Esophagus muscularis mucosa (tissue), 2 donors: ENCODE measurements around the gene CNNM2.

Experiments used
- POLR2A ChIP-seq: fragments of 450-650 bp; IDR thresholded peaks from one replicate; pipeline ENCODE4 v1.6.1; 2017; ENCODE audit warnings: antibody characterized with exemption, moderate library complexity, mild to moderate bottlenecking, low read depth
- POLR2AphosphoS5 ChIP-seq, 2 donors: sonication (generic); formaldehyde crosslinking; IDR thresholded peaks; one replicate each; pipeline ENCODE4 v1.6.1; 2017; ENCODE audit warnings: antibody characterized with exemption in 2 of 2

DNA sequence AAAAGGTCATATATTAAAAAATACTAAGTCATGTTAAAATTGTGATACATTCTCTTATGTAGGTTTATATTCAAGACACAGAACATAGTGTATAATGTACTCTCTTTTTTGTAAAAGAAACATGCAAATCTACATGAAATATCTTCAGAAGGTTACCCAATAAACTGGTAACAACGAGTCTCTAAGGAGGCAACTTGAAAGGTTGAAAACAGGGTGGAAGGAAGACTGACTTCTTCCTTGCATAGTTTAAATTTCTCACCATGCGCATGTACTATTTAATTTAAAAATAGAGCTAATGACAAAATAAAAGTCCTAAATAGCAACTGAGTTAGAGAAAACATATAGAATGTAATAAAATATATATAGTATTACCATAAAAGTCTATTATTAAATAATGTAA lies 142.5 kb downstream of the CNNM2 start:
- TF ChIP-seq POLR2A (no peak), POLR2AphosphoS5 (IDR thresholded peaks at IDR 0.05) (no peak)
